GM18909 (cell line): Measurements from ENCODE around the gene MICALL2.
"Not testable (repeated sequence)": the region's sequence is repeated elsewhere in the genome, so short reads cannot be mapped to it uniquely, and the experiment has no call there.

ENCODE experiments used
- ATAC-seq: cut with Tn5 transposase; IDR thresholded peaks from one replicate; pipeline ENCODE4 v1.9.1; 2021; ENCODE audit warnings: mild to moderate bottlenecking; ENCODE audit not compliant: unreplicated experiment, poor library complexity

Gene MICALL2

GRCh38 chr7:1450431-1450830, 8.8 kb downstream of the MICALL2 start:
- no peak for ATAC-seq

DNA sequence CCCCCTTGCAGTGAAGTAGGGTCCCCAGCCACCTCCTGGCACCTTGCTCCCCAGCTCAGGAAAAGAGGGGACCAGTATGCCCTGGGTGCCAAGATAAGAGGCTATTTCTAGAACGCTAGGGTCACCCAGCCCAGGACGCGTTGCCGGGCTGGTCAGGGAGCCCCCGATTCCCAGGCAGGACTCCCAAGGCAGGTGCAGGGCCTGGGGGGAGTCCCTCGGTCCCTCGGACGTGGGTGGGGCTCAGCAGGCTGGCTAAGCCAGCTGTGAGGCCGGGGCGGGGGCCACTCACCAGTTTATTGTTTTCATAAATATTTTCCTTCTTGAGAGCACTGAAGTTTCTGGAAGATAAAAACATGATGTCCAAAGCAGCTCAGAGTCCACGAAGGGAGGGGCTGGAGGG, 9.3 kb downstream of the MICALL2 start:
- ATAC-seq = no peak

GRCh38 chr7:1449501-1449900, 9.8 kb downstream of the MICALL2 start:
- ATAC-seq = no peak

DNA sequence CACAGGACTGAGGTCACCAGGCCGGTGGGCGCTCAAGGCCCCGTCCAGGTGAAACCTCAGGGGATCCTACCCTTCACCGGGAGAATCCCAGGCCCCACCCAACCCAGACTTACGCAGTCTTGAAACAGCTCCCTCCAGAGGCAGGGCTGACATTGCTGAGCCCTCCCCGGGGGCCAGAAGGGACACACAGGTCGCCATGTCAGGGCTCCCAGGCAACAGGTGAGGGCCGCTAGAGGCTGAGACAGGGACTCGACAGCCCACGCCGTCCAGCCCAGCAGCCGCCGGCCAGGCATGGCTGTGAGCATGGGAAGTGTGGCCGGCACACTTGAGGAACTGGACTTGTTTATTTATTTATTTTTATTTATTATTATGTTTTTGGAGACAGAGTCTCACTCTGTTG, 10.3 kb downstream of the MICALL2 start:
- ATAC-seq = no peak

- no peak for ATAC-seq
Observed at GRCh38 chr7:1447551-1448244, 11.6 kb downstream of the MICALL2 start.

DNA sequence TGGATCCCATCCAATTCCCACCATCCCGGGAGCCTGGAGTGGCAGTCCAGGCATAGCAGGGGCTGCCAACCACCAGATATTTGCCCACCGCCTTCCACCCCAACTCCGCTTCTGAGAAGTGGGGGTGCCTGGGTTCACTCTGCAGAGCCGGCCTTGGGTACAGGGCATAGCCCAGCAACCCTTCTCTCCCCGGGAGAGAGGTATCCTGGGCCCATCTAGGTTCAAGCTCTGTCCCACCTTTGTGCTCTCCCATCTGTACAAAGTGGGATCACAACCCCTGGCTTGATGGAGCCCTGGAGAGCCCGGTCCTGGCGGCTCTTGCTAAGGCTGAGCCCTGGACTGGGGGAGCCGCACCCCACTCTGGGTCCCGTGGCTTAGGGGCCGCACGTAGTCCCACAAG, 12.2 kb downstream of the MICALL2 start:
- ATAC-seq = no peak

- no peak for ATAC-seq
Observed at GRCh38 chr7:1446620-1447032, 12.6 kb downstream of the MICALL2 start.

GRCh38 chr7:1446026-1446425, 13.2 kb downstream of the MICALL2 start:
- not testable (repeated sequence) for ATAC-seq

DNA sequence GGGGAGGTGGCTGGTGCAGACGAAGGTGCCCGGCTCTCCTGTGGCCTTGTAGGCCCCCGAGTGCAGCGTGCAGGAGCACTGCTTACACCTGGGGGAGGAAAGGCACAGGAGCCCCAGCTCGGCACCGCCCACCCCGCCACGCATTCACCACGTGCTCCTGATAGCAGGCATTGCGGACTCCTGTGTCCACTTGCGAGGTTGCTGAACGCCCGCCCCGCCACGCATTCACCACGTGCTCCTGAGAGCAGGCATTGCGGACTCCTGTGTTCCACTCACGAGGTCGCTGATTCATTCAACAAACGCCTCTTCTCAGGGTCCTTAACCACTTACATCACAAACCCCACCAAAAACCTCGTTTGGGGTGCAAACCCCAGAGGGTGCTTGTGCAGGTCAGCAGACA, 13.9 kb downstream of the MICALL2 start:
- ATAC-seq = no peak

DNA sequence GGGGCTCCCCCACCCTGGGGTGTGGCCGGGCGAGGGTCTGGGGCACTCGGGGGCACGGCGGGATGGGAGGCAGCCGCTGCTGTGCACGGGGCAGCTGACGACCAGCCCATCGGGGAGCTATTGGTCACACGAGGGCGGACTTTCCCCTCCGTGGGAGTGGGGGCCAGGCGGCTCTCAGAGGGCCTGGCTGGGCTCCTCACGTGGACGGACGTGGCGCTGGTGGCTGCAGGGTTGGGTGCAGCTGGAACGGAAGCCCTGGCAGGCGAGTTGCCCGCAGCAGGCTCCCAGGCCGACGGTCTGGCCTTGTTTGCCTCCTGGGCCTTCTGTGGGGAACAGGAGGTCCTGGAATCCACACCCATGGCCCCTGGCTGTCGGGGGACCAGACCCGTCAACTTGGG, 14.3 kb downstream of the MICALL2 start:
- ATAC-seq = no peak

GRCh38 chr7:1444214-1444924, 14.9 kb downstream of the MICALL2 start:
- ATAC-seq = no peak

- ATAC-seq = not testable (repeated sequence)
Observed at GRCh38 chr7:1443587-1444200, 15.6 kb downstream of the MICALL2 start.

GRCh38 chr7:1442355-1443124, 16.7 kb downstream of the MICALL2 start:
- no peak for ATAC-seq

DNA sequence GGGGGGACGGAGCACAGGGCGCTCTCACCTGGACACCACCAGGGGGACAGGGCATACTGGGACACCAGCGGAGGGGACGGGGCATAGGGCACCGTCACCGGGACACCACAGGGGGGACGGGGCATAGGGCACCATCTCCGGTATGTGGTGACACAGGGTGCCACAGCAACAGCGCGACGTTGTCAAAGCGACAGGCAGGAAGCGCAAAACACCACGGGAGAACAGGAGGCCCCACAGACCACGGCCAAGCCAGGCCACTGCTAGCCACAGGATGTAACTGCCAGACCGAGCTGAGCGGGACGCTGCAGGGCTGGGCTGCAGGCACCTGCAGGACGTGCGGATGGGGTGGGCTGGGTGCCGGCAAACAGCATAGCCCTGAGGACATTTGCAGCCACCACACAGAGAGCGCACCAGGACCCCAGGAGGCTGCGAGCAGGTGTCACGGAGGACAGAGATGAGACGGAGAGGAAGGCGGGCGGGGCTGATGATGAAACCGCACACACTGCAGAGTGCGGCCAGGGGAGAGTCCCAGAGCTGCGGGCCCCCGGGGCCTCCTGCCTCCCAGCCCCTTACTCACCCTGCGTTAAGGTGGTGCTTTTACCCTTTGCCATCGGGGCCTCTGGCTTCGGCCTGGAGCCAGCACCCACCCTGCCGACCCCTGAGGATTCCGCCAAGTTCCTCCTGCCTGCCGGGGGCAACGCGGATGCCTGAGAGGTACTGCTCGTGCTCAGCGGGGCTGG, 17.5 kb downstream of the MICALL2 start:
- ATAC-seq = no peak

DNA sequence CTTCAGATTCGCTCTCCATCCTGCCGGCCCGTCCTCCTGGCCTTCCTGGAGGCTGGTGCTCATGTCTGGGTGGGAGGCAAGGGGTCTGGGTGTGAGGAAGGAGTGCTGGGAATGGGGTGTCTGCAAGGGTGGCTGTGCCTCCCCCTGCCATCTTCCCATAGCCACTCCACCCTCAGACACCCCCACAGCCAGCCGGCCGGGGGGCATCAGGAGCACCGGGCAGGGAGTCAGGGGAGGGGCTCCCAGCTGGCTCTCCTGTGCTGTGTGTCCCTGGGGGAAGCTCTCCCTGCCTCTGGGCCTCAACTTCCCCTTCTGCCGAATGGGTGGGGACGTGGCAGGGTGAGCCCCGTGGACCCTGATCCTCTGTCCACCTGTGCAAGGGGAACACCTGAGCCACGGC, 18.6 kb downstream of the MICALL2 start:
- no peak for ATAC-seq

GRCh38 chr7:1439373-1440363, 19.6 kb downstream of the MICALL2 start:
- ATAC-seq = no peak

GRCh38 chr7:1438821-1439220, 20.4 kb downstream of the MICALL2 start:
- ATAC-seq = no peak

DNA sequence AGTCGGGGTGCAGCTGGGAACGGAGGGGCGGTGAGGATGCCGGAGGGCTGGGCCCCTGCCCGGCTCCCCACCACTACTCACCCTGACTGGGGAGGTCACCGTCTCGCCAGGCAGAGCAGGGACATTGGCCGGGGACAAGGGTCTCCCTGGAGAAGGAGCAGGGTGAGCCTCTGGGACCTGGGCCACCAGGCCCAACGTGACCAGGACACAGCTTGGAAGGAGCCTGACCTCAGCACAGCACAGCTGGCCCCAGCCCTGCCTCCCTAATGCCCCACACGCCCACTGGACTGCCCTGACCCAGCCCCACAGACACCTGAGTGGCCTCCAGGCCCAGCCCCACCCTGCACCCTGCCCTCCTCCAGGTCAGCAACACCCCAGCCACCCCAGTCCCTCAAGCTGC, 21.1 kb downstream of the MICALL2 start:
- no peak for ATAC-seq
